ENCODE measurements around the gene NVL. TPM values are rescaled to one million over a fixed set of nuclear protein-coding genes. Genes with fewer than 3 reads are reported as not detected.

Gene NVL
- total RNA-seq, 4 donors from 2014 or later: 2.6 to 45.2 (median 28.9) TPM

GRCh38 chr1:224276771-224277487 is 53.0 kb downstream of the NVL start:
- no peaks in the 10 kb centered on the region for H3K27me3 ChIP-seq
- intact Hi-C loops (cut with DNase I; ENCODE audit: low total_unique reads): no loop called here
- no peaks in the 10 kb centered on the region for H3K9me3 ChIP-seq
- TF ChIP-seq CTCF (IDR thresholded peaks at IDR 0.05) (no peak), POLR2A (IDR thresholded peaks at IDR 0.05) (no peak)
- no peak overlapping the region for H3K27ac ChIP-seq
- H3K4me1 ChIP-seq: no peaks in the 10 kb centered on the region
- DNase-seq: no peak
- no peaks in the 10 kb centered on the region for H3K36me3 ChIP-seq
- no peak overlapping the region for H3K4me3 ChIP-seq

- no peak overlapping the region for H3K4me3 ChIP-seq
- no peaks in the 10 kb centered on the region for H3K4me1 ChIP-seq
- no peak overlapping the region for H3K27ac ChIP-seq
- no peaks in the 10 kb centered on the region for H3K27me3 ChIP-seq
- intact Hi-C loops (cut with DNase I; ENCODE audit: low total_unique reads): no loop called here
- no peak for TF ChIP-seq POLR2A (IDR thresholded peaks at IDR 0.05)
- no peak for TF ChIP-seq CTCF (IDR thresholded peaks at IDR 0.05)
- no peaks in the 10 kb centered on the region for H3K36me3 ChIP-seq
- no peaks in the 10 kb centered on the region for H3K9me3 ChIP-seq
- no peak for DNase-seq
Observed at GRCh38 chr1:224274970-224275626, 54.9 kb downstream of the NVL start.

- intact Hi-C loops (cut with DNase I; ENCODE audit: low total_unique reads): no loop called here
- Histone ChIP-seq H3K9me3 (no peaks in the 10 kb centered on the region), H3K4me1 (no peaks in the 10 kb centered on the region), H3K27ac (no peak overlapping the region), H3K36me3 (no peaks in the 10 kb centered on the region), H3K27me3 (no peaks in the 10 kb centered on the region), H3K4me3 (no peak overlapping the region)
- TF ChIP-seq CTCF (IDR thresholded peaks at IDR 0.05) (no peak), POLR2A (IDR thresholded peaks at IDR 0.05) (no peak)
- DNase-seq: no peak
Observed at GRCh38 chr1:224273641-224274040, 56.3 kb downstream of the NVL start.

- no peaks in the 10 kb centered on the region for H3K36me3 ChIP-seq
- H3K4me1 ChIP-seq: no peaks in the 10 kb centered on the region
- H3K27ac ChIP-seq: no peak overlapping the region
- no peak overlapping the region for H3K4me3 ChIP-seq
- no peaks in the 10 kb centered on the region for H3K27me3 ChIP-seq
- intact Hi-C loops (cut with DNase I; ENCODE audit: low total_unique reads): no loop called here
- DNase-seq: no peak
- no peaks in the 10 kb centered on the region for H3K9me3 ChIP-seq
- no peak for TF ChIP-seq POLR2A (IDR thresholded peaks at IDR 0.05)
- no peak for TF ChIP-seq CTCF (IDR thresholded peaks at IDR 0.05)
Observed at GRCh38 chr1:224271106-224271505, 58.9 kb downstream of the NVL start.

- no peaks in the 10 kb centered on the region for H3K36me3 ChIP-seq
- no peaks in the 10 kb centered on the region for H3K9me3 ChIP-seq
- intact Hi-C loops (cut with DNase I; ENCODE audit: low total_unique reads): no loop called here
- H3K27me3 ChIP-seq: no peaks in the 10 kb centered on the region
- no peak for DNase-seq
- no peaks in the 10 kb centered on the region for H3K4me1 ChIP-seq
- H3K27ac ChIP-seq: no peak overlapping the region
- TF ChIP-seq CTCF (IDR thresholded peaks at IDR 0.05) (no peak), POLR2A (IDR thresholded peaks at IDR 0.05) (no peak)
- H3K4me3 ChIP-seq: no peak overlapping the region
Observed at GRCh38 chr1:224267925-224268324, 62.0 kb downstream of the NVL start.

Measured in uterus (tissue), 4 donors.